OCI-LY1 (cell line): Measurements from ENCODE around the gene ECEL1.
"Not testable (repeated sequence)": the region's sequence is repeated elsewhere in the genome, so short reads cannot be mapped to it uniquely, and the experiment has no call there.

Experiments used
- H2AFZ ChIP-seq: fragments of 200-600 bp; sonication (generic), shearing (Covaris generic); 2 replicates; pipeline ENCODE4 v1.6.0; 2014; ENCODE audit warnings: antibody characterized with exemption, mild to moderate bottlenecking, low read length
- H3F3A ChIP-seq: fragments of 200-600 bp; sonication (generic), shearing (Covaris generic); 2 replicates; pipeline ENCODE4 v1.6.0; 2014; ENCODE audit warnings: mild to moderate bottlenecking, antibody characterized with exemption, low read length, moderate library complexity; ENCODE audit not compliant: insufficient read depth
- H3K27ac ChIP-seq: fragments of 200-600 bp; sonication (generic); 2 replicates; pipeline ENCODE4 v1.5.1; 2014; ENCODE audit warnings: low read length, mixed run types, mild to moderate bottlenecking, low read depth; ENCODE audit not compliant: poor library complexity, severe bottlenecking
- H3K27me3 ChIP-seq: fragments of 200-600 bp; sonication (generic); 2 replicates; pipeline ENCODE4 v1.6.0; 2014; ENCODE audit warnings: antibody characterized with exemption, mild to moderate bottlenecking, low read length, moderate library complexity; ENCODE audit not compliant: insufficient read depth
- H3K36me3 ChIP-seq: fragments of 200-600 bp; sonication (generic); 2 replicates; pipeline ENCODE4 v1.6.1; 2014; ENCODE audit warnings: mild to moderate bottlenecking, antibody characterized with exemption, low read length, moderate library complexity, mixed read lengths; ENCODE audit not compliant: insufficient read depth
- H3K4me1 ChIP-seq: fragments of 200-600 bp; sonication (generic); 2 replicates; pipeline ENCODE4 v1.5.1; 2014; ENCODE audit warnings: mild to moderate bottlenecking, low read length, moderate library complexity; ENCODE audit not compliant: insufficient read depth, severe bottlenecking
- H3K4me2 ChIP-seq: fragments of 200-600 bp; sonication (generic), shearing (Covaris generic); 2 replicates; pipeline ENCODE4 v1.6.1; 2014; ENCODE audit warnings: low read length
- H3K4me3 ChIP-seq: fragments of 200-600 bp; sonication (generic); 2 replicates; pipeline ENCODE4 v1.5.1; 2014; ENCODE audit warnings: low read length, low read depth, mild to moderate bottlenecking, mixed read lengths; ENCODE audit not compliant: poor library complexity, severe bottlenecking
- H3K79me2 ChIP-seq: fragments of 200-600 bp; shearing (Covaris generic); 2 replicates; pipeline ENCODE4 v1.6.1; 2016; ENCODE audit warnings: mixed run types, low read length, mixed read lengths; ENCODE audit not compliant: insufficient read depth
- H3K9ac ChIP-seq: fragments of 200-600 bp; sonication (generic), shearing (Covaris generic); 2 replicates; pipeline ENCODE4 v1.6.1; 2014; ENCODE audit warnings: mild to moderate bottlenecking, low read length, mixed read lengths
- H3K9me2 ChIP-seq: fragments of 200-600 bp; sonication (generic), shearing (Covaris generic); 2 replicates; pipeline ENCODE4 v1.6.1; 2014; ENCODE audit warnings: low read depth, mild to moderate bottlenecking, low read length, mixed read lengths
- H3K9me3 ChIP-seq: fragments of 200-600 bp; shearing (Covaris generic); 2 replicates; pipeline ENCODE4 v1.6.1; 2014; ENCODE audit warnings: low read length, mixed read lengths
- H4K20me1 ChIP-seq: fragments of 200-600 bp; sonication (generic), shearing (Covaris generic); 2 replicates; pipeline ENCODE4 v1.6.0; 2016; ENCODE audit warnings: mild to moderate bottlenecking, low read length; ENCODE audit not compliant: insufficient read depth
- CTCF ChIP-seq: fragments of 200-600 bp; sonication (generic), shearing (Covaris generic); IDR thresholded peaks from 2 replicates; pipeline ENCODE4 v1.5.1; 2017; ENCODE audit warnings: mild to moderate bottlenecking, antibody characterized with exemption, low read length, moderate library complexity, mixed read lengths
- EZH2 ChIP-seq: fragments of 200-600 bp; sonication (generic), shearing (Covaris generic); IDR thresholded peaks from 2 replicates; pipeline ENCODE4 v1.8.0; 2017; ENCODE audit warnings: borderline replicate concordance, mixed run types, mild to moderate bottlenecking, antibody characterized with exemption, low read length, moderate library complexity, mixed read lengths

Gene ECEL1

GRCh38 chr2:232534940-232535651 is 47.5 kb upstream of the ECEL1 start:
- Histone ChIP-seq H4K20me1 (no peaks in the 10 kb centered on the region), H3K9me2 (no peaks in the 10 kb centered on the region), H3K9ac (no peak overlapping the region), H3F3A (no peaks in the 10 kb centered on the region), H3K27me3 (peaks cover 15% of the 10 kb centered on the region; the same call in 1 of the 2 replicates), H3K4me2 (no peak overlapping the region), H3K36me3 (no peaks in the 10 kb centered on the region), H3K79me2 (no peaks in the 10 kb centered on the region), H3K9me3 (no peaks in the 10 kb centered on the region), H3K4me1 (peaks cover 8% of the 10 kb centered on the region), H3K27ac (no peak overlapping the region), H3K4me3 (no peak overlapping the region), H2AFZ (no peak overlapping the region)
- TF ChIP-seq CTCF (no peak), EZH2 (no peak)

GRCh38 chr2:232533944-232534710 is 46.5 kb upstream of the ECEL1 start:
- no peak overlapping the region for H3K4me3 ChIP-seq

GRCh38 chr2:232532821-232533220 is 45.2 kb upstream of the ECEL1 start:
- not testable (repeated sequence) for H3K4me2 ChIP-seq, H4K20me1 ChIP-seq, H3K9ac ChIP-seq, H3K27ac ChIP-seq, H3F3A ChIP-seq, H3K36me3 ChIP-seq, H3K9me2 ChIP-seq, H3K4me1 ChIP-seq, H3K4me3 ChIP-seq, H3K9me3 ChIP-seq, H3K79me2 ChIP-seq, H2AFZ ChIP-seq
- H3K27me3 ChIP-seq, result peaks cover 15% of the 10 kb centered on the region; the same call in 1 of the 2 replicates

More at GRCh38 chr2:232533944-232534710, 46.5 kb upstream of the ECEL1 start:
- Histone ChIP-seq H2AFZ (no peak overlapping the region), H3K9ac (no peak overlapping the region), H3K79me2 (no peaks in the 10 kb centered on the region), H3K9me2 (no peaks in the 10 kb centered on the region), H3K9me3 (no peaks in the 10 kb centered on the region), H3K36me3 (no peaks in the 10 kb centered on the region), H3F3A (no peaks in the 10 kb centered on the region), H3K27ac (no peak overlapping the region), H3K27me3 (peaks cover 15% of the 10 kb centered on the region; the same call in 1 of the 2 replicates), H4K20me1 (no peaks in the 10 kb centered on the region), H3K4me2 (no peak overlapping the region), H3K4me1 (peaks cover 8% of the 10 kb centered on the region)
- no peak for TF ChIP-seq CTCF
